Fibroblast of the aortic adventitia (primary cell): Measurements from ENCODE around the gene EDRF1. TPM values are rescaled to one million over a fixed set of nuclear protein-coding genes. Genes with fewer than 3 reads are reported as not detected.
A peak's percentile ranks its signal among the peaks of the same experiment; 100 is the strongest.

Experiments used
- DNase-seq: peaks from one replicate; pipeline ENCODE4 v3.0.0-alpha.2; 2010; ENCODE audit warnings: low read depth
- H3K4me3 ChIP-seq: 2 replicates; pipeline ENCODE4 v1.5.1; 2011; ENCODE audit warnings: low read depth, mild to moderate bottlenecking, control low read depth, low read length, moderate library complexity
- CTCF ChIP-seq: IDR thresholded peaks from 2 replicates; pipeline ENCODE4 v1.5.1; 2011; ENCODE audit warnings: mild to moderate bottlenecking, low read length, control low read depth, inconsistent platforms; ENCODE audit not compliant: insufficient read depth
- total RNA-seq: library from RNA; depleted of rRNA; stranded (reverse); fragments of >200 nt; gene quantifications from 2 replicates; pipeline ENCODE4 v1.2.3, GENCODE V29; 2012; ENCODE audit warnings: low replicate concordance

The EDRF1 gene
- total RNA-seq, 1 donor = 27.2 TPM

- H3K4me3 ChIP-seq = no peak overlapping the region
- TF ChIP-seq CTCF = no peak
- DNase-seq = no peak
These were observed 7.9 kb downstream of the EDRF1 start for GRCh38 chr10:125727436-125727835.

GRCh38 chr10:125734148-125734547 is 14.6 kb downstream of the EDRF1 start:
- no peak for DNase-seq
- no peak overlapping the region for H3K4me3 ChIP-seq
- no peak for TF ChIP-seq CTCF

- no peak overlapping the region for H3K4me3 ChIP-seq
- DNase-seq = no peak
- peak; percentile 28 for TF ChIP-seq CTCF
These were observed 15.3 kb downstream of the EDRF1 start for GRCh38 chr10:125734823-125735222.

DNA sequence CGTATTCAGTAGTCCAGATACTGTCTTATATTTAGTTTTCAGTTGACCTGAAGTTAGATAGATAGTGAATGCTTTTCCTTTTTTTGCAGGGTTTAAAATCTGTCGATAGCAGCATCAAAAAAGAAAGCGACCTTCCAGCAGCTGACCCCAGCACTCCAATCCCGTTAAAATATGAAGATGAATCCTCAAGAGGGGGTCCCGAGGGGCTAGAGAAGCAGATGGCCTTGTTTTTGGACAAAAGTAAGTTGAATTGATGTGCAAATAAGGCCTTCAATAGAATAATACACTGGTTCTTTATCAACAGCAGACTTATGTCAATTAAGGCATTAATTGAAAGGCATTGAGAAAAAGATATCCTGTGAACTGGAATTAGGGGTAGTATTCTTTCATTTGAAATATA is 18.7 kb downstream of the EDRF1 start:
- no peak overlapping the region for H3K4me3 ChIP-seq
- no peak for DNase-seq
- no peak for TF ChIP-seq CTCF

- no peak for TF ChIP-seq CTCF
- DNase-seq = no peak
- H3K4me3 ChIP-seq = no peak overlapping the region
These were observed 20.6 kb downstream of the EDRF1 start for GRCh38 chr10:125739994-125740679.

DNA sequence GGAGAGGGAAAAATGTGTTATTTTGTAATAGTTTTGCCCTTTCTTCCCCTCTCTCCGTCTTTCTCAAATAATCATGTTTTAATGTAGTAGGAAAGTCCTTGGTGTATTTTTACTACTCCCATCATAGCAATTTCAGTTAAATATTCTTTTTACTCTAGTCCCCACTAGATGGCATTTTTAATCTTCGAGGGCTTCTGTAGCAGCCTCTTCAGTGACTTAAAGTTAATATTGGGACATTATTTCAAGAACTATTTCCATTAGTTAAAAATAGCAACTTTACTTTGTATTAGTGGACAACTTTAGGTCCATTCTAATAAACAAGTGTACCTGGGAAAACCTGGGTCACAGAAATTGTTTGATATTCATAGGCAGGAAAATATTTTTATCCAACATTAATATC is 23.0 kb downstream of the EDRF1 start:
- peak; percentile 7 for TF ChIP-seq CTCF
- peak; percentile 3 for DNase-seq
- no peak overlapping the region for H3K4me3 ChIP-seq

DNA sequence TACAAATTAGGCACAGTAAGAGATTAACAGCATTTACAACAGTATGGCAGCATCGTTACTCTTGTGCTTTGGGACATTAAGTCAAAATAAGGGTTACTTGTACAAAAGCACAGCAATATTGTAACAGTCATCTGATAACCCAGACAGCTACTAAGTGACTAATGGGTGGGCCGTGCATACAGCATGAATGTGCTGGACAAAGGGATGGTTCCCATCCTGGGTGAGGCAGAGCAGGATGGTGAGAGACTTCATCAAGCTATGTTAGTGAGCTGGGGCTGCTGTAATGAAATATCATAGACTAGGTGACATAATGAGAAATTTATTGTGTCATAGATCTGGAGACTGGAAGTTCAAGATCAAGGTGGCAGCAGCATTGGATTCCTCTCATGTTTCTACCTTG is 25.4 kb downstream of the EDRF1 start:
- no peak overlapping the region for H3K4me3 ChIP-seq
- DNase-seq = no peak
- TF ChIP-seq CTCF = no peak
